NB4 (cell line): ENCODE measurements around the gene TCOF1.

Source experiments
- DNase-seq: peaks from one replicate; pipeline ENCODE4 v3.0.0; 2010; ENCODE audit warnings: low read depth
- H3K4me3 ChIP-seq: one replicate; pipeline ENCODE4 v1.5.1; 2011; ENCODE audit warnings: mild to moderate bottlenecking, low read depth, low read length, moderate library complexity
- MYC ChIP-seq: IDR thresholded peaks from 2 replicates; pipeline ENCODE4 v1.6.1; 2011; ENCODE audit warnings: low read depth, low read length
- POLR2A ChIP-seq: IDR thresholded peaks from 2 replicates; pipeline ENCODE4 v1.6.1; 2011; ENCODE audit warnings: mild to moderate bottlenecking; ENCODE audit not compliant: insufficient read length; ENCODE audit errors: extremely low read depth
- TF ChIP-seq, protein P1 (sequence below): IDR thresholded peaks from 2 replicates; pipeline ENCODE4 v1.6.1; 2011; ENCODE audit warnings: low read depth, low read length
- TF ChIP-seq, protein P2 (sequence below): IDR thresholded peaks from one replicate; pipeline ENCODE4 v1.5.1; 2012; ENCODE audit warnings: low read depth, low read length

The TCOF1 gene

DNA sequence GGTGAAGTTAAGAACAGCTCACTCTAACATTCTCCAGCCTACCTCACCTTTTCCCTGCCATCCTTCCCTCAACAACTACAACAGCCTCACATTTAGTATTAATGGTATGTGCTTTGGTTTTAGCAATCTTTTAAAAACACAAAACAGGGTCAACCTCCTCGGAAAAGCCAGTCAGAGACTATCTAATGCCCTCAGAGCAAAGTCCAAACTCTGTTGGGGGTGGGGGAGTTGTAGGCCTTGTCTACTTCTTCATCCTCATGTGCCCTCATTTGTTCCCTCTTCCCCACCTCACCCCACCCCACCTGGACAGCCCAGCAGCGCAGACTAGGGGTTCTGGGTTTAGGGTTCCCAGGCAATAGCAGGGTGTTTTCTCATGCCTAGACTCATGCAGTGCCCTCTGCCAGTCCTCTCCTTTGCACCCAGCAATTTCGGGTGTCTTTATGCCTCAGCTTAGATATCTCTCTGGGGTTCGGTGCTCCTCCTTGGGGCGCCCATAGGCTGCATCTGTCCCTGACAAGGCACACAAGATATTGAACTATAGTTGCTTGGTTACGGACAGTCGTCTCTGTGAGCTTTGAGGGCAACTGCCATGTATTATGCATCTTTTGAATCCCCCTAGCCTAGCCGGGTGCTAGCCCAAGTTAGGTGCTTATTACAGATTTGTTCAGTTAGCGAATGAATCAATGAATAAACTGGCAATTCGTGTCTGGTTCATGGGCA lies 762 bp upstream of the TCOF1 start:
- no peak for DNase-seq
- peak overlapping the region; percentile 23 for H3K4me3 ChIP-seq
- TF ChIP-seq POLR2A (no peak), MYC (no peak)
- TF ChIP-seq, protein P1, sequence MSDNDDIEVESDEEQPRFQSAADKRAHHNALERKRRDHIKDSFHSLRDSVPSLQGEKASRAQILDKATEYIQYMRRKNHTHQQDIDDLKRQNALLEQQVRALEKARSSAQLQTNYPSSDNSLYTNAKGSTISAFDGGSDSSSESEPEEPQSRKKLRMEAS: no peak
- TF ChIP-seq, protein P2, sequence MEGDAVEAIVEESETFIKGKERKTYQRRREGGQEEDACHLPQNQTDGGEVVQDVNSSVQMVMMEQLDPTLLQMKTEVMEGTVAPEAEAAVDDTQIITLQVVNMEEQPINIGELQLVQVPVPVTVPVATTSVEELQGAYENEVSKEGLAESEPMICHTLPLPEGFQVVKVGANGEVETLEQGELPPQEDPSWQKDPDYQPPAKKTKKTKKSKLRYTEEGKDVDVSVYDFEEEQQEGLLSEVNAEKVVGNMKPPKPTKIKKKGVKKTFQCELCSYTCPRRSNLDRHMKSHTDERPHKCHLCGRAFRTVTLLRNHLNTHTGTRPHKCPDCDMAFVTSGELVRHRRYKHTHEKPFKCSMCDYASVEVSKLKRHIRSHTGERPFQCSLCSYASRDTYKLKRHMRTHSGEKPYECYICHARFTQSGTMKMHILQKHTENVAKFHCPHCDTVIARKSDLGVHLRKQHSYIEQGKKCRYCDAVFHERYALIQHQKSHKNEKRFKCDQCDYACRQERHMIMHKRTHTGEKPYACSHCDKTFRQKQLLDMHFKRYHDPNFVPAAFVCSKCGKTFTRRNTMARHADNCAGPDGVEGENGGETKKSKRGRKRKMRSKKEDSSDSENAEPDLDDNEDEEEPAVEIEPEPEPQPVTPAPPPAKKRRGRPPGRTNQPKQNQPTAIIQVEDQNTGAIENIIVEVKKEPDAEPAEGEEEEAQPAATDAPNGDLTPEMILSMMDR: no peak

DNA sequence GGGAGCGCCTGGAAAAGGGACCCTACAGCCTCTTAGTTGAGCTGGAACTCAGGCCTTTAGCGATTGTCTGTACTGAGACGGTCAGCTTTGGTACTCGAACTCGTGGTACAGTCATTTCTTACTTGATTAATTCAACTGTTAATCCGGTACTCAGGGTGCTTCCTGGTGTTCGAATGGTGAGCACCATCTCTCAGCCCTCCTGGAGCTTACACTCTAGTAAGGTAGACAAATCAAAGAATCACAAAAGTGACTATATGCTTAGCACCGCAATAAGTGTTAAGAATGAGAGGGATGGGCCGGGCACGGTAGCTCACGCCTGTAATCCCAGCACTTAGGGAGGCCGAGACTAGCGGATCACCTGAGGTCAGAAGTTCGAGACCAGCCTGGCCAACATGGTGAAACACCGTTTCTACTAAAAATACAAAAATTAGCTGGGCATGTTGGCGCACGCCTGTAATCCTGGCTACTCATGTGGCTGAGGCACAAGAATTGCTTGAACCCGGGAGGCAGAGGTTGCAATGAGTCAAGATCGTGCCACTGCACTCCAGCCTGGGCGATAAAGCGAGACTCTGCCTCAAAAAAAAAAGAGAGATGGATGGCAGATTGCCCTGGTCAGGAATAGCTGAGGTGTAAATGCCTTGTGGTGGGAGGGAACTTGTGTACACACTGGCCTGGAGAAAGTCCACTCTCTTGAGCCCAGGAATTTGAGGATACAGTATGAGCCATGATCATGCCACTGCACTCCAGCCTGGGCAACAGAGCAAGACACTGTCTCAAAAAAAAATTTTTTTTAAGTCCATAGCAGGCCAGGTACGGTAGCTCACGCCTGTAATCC lies 981 bp downstream of the TCOF1 start:
- H3K4me3 ChIP-seq: peak overlapping the region; percentile 96
- TF ChIP-seq, protein P1: no peak
- no peak for TF ChIP-seq MYC
- TF ChIP-seq POLR2A: no peak
- TF ChIP-seq, protein P2: no peak
- no peak for DNase-seq

DNA sequence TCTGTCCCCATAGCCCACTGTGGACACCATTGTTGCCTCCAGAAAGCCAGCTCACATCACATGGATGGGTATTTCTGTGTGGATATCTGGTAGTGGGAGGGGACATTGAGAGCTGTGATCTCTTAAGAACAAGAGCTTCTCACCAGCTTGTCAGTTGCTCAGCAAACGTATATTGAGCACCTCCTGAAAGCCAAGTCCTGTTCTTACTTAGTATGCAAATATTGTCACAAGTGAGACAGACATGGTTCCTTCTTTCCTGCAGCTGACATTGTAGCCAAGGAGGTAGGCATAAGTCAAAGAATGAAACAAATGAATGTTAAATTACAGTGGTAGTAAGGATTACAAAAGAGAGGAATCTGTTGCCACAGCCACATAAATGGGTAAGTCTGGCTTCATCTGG lies 3.8 kb downstream of the TCOF1 start:
- no peak overlapping the region for H3K4me3 ChIP-seq
- no peak for DNase-seq
- TF ChIP-seq, protein P2: no peak
- TF ChIP-seq, protein P1: no peak
- TF ChIP-seq POLR2A: no peak
- no peak for TF ChIP-seq MYC

DNA sequence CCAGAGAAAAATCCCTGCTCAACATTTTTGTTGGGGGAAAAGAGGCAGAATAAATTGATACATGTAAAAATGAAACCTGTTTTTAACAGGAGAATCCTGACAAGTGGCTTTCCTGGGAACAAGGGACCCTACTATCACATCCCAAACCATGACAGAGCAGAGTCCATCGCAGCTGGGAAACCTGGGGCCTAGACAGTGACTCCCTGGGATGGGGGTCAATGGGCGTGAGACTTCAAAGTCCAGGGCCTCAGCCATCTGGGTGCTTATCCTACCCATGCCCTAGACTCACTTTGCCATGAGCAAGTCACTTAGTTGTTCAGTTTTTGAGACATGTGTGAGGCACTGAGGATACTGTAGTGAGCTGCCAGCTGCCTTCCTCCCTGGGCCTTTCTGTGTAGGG lies 5.7 kb downstream of the TCOF1 start:
- no peak overlapping the region for H3K4me3 ChIP-seq
- TF ChIP-seq MYC: no peak
- TF ChIP-seq, protein P2: no peak
- TF ChIP-seq POLR2A: no peak
- TF ChIP-seq, protein P1: no peak
- DNase-seq: no peak

DNA sequence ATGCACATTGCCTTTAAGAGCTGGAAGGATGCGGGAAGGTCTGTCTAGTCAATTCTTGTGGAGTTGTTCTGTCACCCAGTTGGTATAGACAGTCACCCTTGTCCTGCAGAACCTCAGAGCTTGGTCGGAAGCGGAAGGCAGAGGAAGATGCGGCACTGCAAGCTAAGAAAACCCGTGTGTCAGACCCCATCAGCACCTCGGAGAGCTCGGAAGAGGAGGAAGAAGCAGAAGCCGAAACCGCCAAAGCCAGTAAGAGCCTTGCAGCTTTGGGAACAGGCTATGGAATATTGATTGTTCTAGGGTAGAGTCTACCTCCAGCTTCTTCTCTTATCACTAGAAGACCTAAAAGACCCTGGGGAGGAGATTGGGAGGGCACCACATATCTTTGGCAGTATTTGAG lies 6.5 kb downstream of the TCOF1 start:
- no peak for TF ChIP-seq MYC
- no peak for TF ChIP-seq POLR2A
- TF ChIP-seq, protein P1: no peak
- TF ChIP-seq, protein P2: no peak
- H3K4me3 ChIP-seq: no peak overlapping the region
- no peak for DNase-seq
